GM19351 (cell line): ENCODE data around the gene PTCH1.

Source experiments
- ATAC-seq: cut with Tn5 transposase; IDR thresholded peaks from one replicate; pipeline ENCODE4 v1.9.1; 2021; ENCODE audit warnings: mild to moderate bottlenecking, moderate library complexity; ENCODE audit not compliant: unreplicated experiment

Gene PTCH1

DNA sequence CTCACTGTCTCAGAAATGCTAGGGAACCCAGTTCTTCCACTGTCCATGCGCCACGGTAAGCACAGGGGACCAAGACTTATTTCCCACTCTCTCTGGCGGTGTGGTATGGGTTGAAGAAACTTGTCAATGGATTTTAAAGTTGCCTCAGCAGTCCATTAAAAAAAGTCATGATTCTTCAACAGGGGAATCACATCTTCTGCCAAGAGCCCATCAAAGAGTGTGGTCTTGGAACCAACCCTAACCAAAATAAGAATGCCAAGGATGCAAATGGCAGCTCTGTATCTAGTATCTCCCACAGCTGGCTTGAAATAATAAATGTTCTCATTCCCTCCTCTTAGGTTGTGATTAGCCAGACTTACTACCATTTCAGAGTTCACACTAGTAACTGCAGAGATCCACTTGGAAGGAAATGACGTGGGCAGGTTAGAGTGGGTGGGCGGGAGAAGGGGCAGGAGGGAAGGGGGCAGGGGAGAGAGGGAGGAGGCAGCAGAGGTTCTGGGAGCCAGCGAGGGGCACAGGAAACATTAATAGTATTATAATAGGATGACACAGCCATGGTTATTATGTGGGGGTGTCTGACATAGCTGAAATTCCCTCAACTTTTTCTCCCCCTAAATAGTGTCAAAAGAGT, 17.6 kb downstream of the PTCH1 start:
- no peak for ATAC-seq

DNA sequence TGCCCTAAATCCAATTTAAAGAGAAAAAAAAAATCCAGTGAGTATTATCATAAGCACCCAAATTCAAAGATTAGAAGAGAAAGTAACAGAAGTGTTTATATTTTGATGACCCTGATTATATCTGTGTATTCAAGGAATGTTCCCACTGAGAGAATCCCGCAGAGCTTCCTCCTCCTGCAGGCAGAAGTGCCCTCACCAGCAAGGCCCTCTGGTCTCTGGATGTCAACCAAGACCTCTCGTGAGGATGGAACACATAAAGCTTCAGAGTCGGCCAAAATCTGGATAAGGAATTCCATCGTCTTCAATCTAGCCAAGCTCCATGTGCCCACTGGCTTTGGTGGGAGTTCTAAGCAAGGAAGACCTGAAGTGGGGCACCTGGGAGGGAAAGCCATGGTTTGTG, 18.1 kb downstream of the PTCH1 start:
- no peak for ATAC-seq

DNA sequence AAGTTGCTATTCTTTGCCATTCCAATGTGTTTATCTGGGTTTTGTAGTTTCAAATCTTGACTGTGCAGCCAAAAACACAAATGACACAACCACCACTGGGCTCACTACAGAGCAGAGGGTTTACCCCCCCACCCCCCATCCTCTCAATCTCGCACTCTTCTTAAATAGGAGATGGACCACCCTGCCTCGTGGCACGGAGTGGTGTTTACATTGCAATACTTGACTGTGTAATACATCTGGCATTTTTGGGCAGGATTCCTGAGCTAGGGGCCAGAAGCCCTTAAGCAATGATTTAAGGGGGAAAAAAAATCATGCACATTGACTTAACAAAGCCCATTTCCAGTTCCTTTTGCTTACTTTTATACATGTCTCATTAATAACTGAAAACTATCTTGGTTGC, 19.0 kb downstream of the PTCH1 start:
- no peak for ATAC-seq

DNA sequence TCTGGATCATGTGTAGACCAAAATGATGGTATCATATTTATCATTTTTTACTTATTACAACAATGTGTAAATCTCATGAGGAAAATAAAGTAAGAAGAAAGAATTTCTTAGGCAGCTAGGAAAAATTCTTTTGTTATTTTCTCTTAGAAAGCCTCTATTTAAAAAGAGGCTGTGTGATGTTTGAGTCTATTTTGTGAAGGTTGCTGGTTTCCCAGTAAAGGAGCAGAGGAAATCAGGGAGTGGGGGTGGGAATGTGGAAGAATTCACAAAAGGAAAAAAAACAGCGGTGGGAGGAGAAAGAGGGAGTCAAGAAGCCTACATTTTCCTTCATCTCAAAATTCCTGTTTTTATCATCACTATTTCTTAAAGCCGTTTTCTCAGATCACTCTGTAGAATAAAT, 20.1 kb downstream of the PTCH1 start:
- ATAC-seq, result no peak

DNA sequence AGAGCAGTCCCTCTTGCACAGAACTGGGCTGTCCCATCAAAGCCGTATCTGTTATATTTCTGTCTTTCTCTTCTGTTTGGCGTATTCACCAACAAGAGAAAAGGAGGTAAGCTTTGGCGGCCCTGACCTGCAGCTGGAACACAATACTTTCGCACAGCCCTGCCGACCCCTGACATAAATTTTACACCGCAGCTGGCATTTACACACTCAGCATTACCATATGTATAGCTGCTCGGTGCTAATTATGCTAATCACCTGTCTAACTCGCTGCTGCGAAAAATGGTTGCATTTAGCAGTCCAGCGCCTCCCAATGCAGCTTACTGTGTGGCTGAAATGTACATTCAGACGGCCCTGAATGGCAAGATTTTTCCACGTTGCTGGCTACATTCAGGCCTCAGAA, 20.8 kb downstream of the PTCH1 start:
- no peak for ATAC-seq

DNA sequence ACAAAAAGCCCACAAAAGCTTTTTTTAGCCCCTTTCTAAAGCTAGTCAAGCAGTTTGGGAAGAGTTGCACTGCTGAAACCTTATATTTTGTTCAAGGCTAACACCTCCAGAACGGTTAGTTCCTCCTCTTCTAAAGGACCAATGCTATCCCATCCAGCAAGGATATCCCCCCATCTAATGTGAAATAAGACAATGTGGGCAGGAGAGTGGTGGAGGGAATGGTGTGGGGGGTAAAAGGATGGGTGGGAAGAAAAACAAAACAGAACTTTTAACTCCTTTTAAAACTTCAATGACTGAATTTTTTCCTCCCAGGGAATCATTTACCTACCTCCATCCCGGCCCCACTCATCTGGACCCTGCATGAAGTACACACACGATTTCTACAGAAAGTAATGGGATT, 21.2 kb downstream of the PTCH1 start:
- no peak for ATAC-seq

DNA sequence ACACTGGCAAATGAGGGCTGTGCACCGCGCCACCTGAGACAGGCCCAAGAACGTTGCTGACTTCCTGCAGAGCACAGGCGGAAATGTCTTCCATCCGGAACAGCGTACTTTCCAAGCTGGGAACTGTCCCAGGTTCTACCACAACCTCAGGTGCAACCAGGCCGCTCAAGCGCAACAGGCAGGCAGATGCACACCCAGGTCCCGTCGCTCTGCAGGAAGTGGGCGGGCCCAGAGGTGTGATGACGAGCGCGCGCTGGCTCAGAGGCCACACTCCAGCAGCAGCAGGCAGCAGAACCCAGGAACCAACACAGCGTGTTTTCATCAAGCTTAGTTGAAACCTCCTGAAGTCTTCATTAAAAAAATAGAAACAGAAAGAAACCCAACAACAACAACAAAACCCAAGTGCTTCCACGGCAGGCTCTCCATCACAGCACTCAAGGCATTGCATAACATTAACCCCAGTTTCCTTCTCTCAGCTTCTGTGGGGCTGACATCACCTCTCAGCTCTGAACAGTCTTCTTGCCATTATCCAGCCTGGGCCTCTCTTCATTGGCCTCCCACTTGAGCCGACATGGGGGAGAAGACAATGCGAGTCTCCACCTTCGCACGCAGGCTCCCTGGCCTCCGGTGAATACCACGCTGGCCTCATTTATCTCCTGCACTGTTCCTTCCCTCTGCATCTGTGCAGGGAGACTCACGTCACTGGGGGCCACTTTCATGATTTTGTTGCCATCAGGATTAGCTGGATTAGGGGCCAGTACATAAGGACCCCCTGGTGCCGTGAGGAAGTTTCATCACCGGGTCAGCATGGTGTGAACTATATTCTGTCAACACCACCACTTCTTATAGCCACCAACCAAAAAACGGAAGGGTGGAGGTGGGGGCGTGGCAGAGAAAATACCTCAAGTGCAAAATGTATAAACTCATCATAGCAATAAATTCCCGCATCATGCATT, 22.1 kb downstream of the PTCH1 start:
- ATAC-seq, result peak; percentile 97

DNA sequence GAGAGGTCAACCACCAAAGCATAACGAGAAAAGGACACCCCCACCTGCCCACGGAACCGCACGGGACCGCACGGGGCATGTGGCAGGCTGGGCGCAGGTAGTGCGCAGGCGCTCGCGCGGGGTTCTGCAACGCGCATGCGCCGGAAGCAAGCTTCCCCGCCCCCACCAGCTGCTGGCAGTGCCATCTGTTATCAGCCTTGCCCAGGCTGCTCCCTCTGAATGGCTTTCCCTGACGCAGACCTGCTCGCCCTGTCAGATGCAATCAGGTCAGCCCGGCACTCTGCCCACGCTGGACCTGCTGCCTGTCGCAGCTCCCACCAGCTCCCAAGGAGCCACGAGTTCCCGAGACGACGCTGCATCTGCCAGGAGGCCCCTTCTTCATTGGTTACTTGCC, 22.8 kb downstream of the PTCH1 start:
- no peak for ATAC-seq

DNA sequence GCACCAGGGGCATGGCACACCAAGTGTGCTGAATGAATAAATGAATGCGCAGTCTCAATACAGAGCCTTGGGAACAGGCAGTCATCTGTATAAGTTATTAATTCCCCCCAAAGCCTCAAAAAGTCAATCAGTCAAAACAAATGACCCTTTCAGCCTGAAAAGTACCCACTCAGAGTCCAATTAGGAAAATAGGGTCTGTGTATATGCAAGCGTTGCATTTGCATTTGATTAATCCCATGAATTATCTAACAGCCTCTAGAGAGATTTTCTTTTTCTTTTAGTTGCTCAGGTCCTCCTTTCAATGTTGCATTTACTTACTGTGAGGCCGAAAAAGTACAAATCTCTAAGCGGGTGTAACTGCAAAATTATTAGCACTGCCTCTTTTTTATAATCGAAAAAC, 23.4 kb downstream of the PTCH1 start:
- ATAC-seq, result no peak

DNA sequence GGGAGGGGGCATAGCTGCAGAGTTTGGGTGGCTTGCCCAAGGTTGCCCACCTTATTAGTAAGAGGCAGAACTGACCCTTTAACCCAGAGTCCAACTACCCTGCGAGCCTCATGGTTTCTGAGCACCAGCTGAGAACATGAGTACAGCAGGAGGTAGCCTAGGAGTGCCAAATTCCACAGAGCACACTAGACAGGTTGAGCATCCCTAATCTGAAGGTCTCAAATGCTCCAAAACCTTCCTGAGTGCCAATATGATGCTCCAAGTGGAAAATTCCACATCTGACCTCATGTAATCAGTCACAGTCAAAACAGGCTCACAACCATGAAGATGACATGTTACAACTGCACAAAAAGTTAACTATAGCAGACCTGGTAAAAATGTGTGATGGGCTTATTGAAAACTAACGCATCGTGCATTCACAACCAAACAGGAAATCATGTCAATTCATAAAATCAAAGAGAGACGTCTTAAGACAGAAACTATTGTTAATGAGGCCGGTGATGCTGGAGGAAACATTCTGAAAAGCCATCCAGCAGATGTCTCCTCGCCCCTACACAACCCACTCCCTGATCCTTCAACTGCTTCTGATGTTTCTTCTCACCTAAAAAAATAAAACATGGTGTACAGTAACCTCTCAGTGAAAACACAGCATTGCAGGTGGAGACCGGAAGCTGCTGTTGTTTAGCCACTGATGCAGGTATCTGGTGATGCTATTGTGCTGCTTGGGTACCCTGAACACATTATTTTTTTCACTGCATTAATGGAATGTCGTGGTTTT, 25.0 kb downstream of the PTCH1 start:
- ATAC-seq, result no peak

DNA sequence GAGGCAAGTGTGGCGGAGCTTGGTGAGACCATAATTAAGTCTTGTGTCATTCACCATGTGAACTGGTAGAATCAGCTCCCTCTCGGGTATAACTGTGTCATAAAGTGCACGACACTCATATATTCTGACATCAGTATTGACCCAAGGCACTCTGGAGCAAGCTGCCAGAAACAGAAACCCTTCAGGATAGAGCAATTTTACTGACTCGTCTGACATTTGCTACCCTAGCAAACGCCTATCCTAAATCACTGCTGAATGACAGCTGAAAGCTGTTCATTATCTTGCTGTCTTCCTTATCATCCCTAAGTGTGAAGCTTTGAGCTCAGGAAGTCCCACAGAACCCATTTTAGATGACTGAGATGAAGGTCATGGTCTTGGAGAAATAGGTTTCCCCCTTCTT, 27.8 kb downstream of the PTCH1 start:
- no peak for ATAC-seq

DNA sequence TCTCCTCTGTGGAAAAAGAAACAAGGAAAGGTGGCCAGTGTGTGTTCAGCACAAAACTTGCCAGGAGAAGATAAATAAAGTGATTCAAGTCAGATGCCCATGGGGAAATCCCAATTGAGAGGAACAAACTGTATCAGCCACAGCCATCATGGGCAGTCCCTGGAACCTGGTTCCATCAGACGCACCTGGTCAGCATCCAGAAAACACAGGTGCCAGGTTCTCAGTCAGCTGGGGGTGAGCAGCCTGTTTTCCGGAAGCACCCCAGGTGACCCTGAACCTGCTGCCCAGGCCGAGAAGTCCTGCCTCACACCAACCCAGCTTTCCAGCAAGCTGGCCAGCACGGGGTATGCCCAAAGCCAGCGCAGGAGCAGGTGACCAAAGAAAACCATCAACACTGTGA, 30.5 kb downstream of the PTCH1 start:
- no peak for ATAC-seq

DNA sequence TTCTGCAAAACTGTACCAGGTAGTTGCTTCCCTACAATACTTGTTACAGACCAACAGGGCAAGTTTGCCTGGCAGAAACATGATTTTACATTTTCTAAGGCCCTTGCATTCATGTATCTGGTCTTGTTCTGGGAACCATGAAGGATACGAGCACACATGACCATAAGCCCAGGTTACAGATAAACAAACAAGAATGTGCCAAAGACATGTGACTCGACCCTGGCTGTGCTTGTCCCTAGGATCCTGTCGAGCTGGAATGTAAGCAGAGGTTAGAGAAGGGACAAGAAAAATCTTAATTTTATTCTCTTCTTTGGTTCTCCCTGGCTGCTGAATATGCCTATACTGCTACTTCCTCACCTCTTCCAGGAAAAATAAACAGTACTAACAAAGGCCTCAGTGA, 32.5 kb downstream of the PTCH1 start:
- no peak for ATAC-seq

DNA sequence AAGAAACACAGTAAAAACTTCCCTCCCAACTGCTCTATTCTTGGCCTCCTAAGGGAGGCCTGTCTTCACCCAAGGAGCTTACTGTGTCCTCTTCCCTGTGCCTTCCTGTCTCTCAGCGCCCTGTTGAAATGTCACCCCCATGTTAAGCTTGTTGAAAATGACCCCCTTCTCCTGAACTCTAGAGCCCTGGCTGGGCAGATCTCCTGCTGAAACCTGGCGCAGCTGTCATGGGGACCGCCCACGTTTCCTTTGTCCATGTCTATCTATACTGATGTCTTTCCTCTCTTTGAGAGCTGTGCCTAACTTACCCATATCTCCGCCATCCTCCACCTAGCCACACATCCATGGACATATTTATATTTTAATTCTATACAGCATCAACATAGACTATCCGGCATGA, 33.3 kb downstream of the PTCH1 start:
- ATAC-seq, result no peak

DNA sequence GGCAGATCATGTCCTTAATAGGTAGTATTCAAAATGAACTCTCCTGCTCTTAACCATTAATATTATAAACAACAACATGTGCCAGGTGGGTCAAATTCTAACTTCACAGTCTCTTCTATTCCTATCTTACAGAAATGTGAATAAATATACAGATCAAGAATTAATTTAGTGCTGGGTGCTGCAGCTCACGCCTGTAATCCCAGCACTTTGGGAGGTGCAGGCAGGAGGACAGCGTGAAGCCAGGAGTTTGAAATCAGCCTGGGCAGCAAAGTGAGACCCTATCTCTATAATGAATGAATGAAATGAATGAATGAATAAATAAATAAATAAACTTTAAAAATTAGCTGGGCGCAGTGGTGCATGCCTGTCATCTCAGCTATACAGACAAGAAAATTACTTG, 34.1 kb downstream of the PTCH1 start:
- no peak for ATAC-seq

DNA sequence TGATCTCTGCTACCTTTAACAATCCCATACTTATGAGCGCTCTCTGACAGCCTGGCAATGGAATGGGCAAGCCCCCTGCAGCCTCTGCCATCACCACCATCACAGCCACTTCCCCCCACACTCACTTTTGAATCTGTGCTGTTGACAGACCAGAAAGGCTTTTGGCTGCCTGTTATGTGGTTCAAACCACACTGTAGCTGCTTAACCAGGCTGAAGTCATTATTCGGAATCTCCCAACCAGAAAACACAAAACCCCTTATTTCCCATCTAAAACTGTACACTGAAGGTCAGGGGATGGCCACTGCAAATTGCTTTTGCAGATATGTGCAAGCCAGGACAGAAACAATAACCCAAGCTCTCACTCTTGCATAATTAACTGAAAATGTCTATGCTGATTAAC, 35.8 kb downstream of the PTCH1 start:
- ATAC-seq, result no peak

DNA sequence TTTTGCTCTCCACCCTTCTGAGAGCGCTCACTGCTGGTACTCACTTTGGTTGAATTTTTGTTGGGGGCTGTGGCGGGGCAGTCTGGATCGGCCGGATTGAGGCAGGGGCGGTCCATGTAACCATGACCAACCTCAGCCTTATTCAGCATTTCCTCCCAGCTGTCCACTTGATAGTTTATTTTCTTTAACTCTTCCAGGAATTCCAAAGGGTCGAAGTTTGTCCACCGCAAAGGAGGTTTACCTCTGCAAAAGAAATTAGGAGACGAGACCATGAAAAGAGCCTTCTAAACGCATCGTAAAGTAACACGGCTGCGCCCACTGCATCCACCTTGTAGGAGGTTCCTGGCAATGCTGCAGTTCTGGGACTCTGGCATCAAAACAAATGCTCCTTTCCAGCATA, 36.4 kb downstream of the PTCH1 start:
- no peak for ATAC-seq

DNA sequence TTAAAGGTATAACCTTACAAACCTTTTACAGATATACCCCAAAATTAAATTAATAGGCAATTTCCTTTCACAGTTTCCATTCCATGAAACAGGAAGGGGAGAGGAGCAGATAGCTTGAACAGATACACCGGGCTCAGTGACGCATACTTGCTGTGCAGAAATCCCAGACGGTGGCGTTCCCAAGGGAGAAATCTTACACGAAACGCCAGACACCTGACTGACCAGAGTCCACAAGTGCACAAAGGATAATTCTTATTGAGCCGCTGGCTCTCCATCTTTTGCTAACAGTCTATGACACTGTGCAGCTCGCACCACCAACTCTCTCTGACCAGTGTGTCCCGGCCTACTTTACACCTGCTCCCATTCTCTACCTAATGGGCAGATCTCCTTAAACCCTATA, 37.4 kb downstream of the PTCH1 start:
- ATAC-seq, result no peak

DNA sequence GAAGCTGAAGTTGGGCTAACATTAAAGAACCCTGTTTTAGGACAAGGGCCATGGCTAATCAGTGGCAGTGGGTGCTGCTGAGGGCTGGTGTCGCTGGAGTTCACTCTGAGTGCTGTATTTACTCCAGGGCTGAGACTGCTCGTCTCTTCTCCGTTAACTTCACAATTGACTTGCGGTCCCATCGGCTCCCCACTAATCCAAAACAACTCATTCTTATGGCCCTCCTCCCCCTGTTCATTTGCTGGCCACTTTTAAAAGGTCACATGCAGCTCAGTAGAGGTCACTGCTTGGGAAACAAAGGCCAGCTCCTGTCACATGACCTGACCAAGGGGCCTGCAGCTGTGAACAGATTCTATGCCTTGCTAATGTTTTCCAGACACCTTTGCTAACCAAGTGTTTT, 38.4 kb downstream of the PTCH1 start:
- no peak for ATAC-seq

DNA sequence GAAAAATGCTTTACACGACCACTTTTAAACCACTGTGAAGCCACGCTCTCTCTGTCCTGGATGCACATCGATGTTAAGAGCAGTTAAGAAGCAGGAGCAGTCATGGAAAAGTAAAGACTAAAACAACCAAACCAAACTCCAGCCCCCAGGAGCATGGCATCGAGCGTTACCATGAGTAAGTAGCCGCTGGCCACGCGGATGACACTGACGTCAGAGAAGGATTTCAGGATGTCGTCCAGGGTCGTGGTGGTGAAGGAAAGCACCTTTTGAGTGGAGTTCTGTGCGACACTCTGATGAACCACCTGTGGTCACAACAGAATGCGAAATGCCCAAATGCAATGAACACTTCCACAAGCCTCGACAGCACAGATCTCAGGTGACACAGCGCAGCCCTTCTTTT, 38.9 kb downstream of the PTCH1 start:
- ATAC-seq, result no peak

DNA sequence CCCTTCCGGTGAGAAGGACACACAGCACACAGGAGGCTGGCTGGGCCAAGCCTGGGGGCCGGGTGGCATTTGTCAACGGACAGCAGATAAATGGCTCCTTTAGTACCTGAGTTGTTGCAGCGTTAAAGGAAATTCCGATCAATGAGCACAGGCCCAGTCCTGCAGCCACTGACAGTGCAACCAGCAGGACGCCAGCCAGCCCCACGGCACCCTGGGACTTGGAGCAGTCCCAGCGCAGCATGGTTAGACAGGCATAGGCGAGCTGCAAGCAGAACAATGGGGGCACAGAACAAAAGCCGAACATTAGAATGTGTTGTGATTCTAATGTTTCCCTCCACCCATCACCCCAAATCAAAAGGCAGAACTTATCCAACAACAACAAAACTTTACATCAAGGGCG, 39.3 kb downstream of the PTCH1 start:
- ATAC-seq, result no peak

DNA sequence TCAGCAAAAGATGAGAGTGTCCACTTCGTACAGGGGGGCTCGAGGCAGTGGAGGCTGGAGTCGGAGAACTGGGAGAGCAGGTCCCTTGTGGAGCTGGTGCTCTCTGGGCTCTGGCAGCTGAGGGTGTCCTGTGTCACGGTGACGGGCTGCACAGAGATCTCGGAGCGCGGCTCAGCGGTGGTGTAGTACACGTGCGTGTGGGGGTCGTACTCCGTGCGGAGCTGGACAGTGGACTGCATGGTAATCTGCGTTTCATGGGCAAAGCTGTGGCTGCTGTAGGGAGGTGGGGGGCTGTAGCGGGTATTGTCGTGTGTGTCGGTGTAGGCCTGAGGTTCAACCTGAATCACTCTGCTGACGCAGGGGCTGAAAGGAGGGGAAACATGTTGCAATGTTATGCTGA, 48.0 kb downstream of the PTCH1 start:
- ATAC-seq, result no peak
